Ovary (tissue), 9 donors: ENCODE results near the gene CPVL. TPM values are rescaled to one million over a fixed set of nuclear protein-coding genes. Genes with fewer than 3 reads are reported as not detected.

Experiments used
- DNase-seq, 5 donors: peaks; one replicate each; pipeline ENCODE4 v3.0.0-alpha.2; 2019 to 2020
- H3K27ac ChIP-seq, 2 donors: fragments of 200-600 bp; one replicate each; pipeline versions ENCODE4 v1.5.1 to v1.8.0; 2019 to 2022
- H3K27me3 ChIP-seq: fragments of 200-600 bp; one replicate; pipeline ENCODE4 v1.8.0; 2022
- H3K36me3 ChIP-seq: fragments of 200-600 bp; sonication (generic); one replicate; pipeline ENCODE4 v1.5.1; 2019
- H3K4me1 ChIP-seq: one replicate; pipeline ENCODE4 v1.8.1; 2013; ENCODE audit warnings: mild to moderate bottlenecking, moderate library complexity; ENCODE audit not compliant: insufficient read depth
- H3K4me3 ChIP-seq: fragments of 200-600 bp; sonication (generic); one replicate; pipeline ENCODE4 v1.5.1; 2017
- H3K9me3 ChIP-seq, 2 donors: fragments of 200-600 bp in 1 of 2; sonication (generic) in 1 of 2; one replicate each; pipeline versions ENCODE4 v1.5.1 to v1.8.1; 2013 to 2019; ENCODE audit warnings: mild to moderate bottlenecking in 1 of 2, moderate library complexity in 1 of 2
- EP300 ChIP-seq: sonication (generic); formaldehyde crosslinking; IDR thresholded peaks from one replicate; pipeline ENCODE4 v1.6.1; 2017; ENCODE audit warnings: antibody characterized with exemption
- POLR2A ChIP-seq: fragments of 450-650 bp; IDR thresholded peaks from one replicate; pipeline ENCODE4 v1.6.1; 2017; ENCODE audit warnings: antibody characterized with exemption, mild to moderate bottlenecking, moderate library complexity
- WGBS, 3 donors: extraction: QIAGEN DNeasy Blood & Tissue Kit in 1 of 3; methylation state at CpG; one replicate each; pipeline versions ENCODE4 v1.1.5 to v1.1.7; 2013 to 2017; 5-methylcytosine and 5-hydroxymethylcytosine counted together
- intact Hi-C, 4 donors: fragments of 100-400 bp; cut with DNase I; formaldehyde crosslinking; loops; one replicate each; pipeline versions ENCODE4 v1.11.0 to v1.15.1; 2022 to 2023
- polyA plus RNA-seq, 2 donors: library from polyadenylated mRNA; stranded (reverse); fragments of 200-250 nt in 1 of 2; fragments of 350-450 nt in 1 of 2; fragmentation: Illumina TruSeq in 1 of 2; extraction: RNeasy Lipid Tissue Mini Kit (QIAGEN cat#74804) in 1 of 2; gene quantifications; one replicate each; pipeline ENCODE4 v1.2.3, GENCODE V29; 2013 to 2014
- total RNA-seq, 7 donors: library from RNA; depleted of rRNA in 2 of 7; stranded (reverse); fragments of >200 nt in 2 of 7; fragmentation: NEBNext Ultra II Directional in 3 of 7; extraction: Animal tissue kit (Norgen Biotek cat#: 25700) in 3 of 7; gene quantifications; one replicate each; pipeline versions ENCODE4 v1.1.0 to v1.2.4, GENCODE V29; 2016 to 2023
- TF ChIP-seq, protein P1 (sequence below), 3 donors: fragments of 450-650 bp in 2 of 3; fragments of 200-600 bp in 1 of 3; IDR thresholded peaks; one replicate each; pipeline versions ENCODE4 v1.5.1 to v1.8.0; 2016 to 2022; ENCODE audit warnings: antibody characterized with exemption in 3 of 3, mild to moderate bottlenecking in 1 of 3
- donor health status: DM: no; HTN: no; CAD: no; lungs with moderate emphysema.
- donor health status: DM: no; HTN: no; CAD: no.
- donor health status: Bipolar disorder and iron deficiency.
- donor health status: DM: yes; HTN: yes; CAD: no.
- donor health status: DM: no; HTN: no; CAD: no.
- donor health status: DM: yes; HTN: yes; CAD: no.

CPVL gene
- total and polyA plus RNA-seq, 9 donors = 10.6 to 88.9 (median 20.9) TPM

DNA sequence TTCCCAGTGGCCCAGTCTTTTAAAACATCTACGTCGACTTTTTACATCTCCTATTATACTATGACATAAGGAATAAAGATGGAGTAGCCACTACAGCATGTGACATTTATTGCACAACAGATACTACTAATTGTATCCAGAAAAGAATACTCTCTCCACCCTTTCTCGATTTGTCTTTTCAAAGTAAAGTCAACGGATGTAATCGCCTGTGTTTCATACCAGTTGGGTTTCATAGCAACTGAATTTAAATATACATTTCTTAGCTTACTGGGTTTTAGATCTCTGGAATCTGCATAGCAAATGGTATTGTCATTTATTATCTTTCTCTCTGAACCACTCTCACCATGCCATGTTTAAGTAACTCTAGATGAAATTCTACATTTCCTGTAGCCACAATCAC, 101.8 kb downstream of the CPVL start:
- Histone ChIP-seq H3K9me3 (no peaks in the 10 kb centered on the region), H3K27me3 (no peaks in the 10 kb centered on the region), H3K27ac (no peak overlapping the region), H3K4me3 (no peak overlapping the region), H3K4me1 (peaks cover 1% of the 10 kb centered on the region), H3K36me3 (no peaks in the 10 kb centered on the region)
- intact Hi-C loops = no loop called here
- TF ChIP-seq EP300 (no peak), POLR2A (no peak)
- TF ChIP-seq, protein P1, sequence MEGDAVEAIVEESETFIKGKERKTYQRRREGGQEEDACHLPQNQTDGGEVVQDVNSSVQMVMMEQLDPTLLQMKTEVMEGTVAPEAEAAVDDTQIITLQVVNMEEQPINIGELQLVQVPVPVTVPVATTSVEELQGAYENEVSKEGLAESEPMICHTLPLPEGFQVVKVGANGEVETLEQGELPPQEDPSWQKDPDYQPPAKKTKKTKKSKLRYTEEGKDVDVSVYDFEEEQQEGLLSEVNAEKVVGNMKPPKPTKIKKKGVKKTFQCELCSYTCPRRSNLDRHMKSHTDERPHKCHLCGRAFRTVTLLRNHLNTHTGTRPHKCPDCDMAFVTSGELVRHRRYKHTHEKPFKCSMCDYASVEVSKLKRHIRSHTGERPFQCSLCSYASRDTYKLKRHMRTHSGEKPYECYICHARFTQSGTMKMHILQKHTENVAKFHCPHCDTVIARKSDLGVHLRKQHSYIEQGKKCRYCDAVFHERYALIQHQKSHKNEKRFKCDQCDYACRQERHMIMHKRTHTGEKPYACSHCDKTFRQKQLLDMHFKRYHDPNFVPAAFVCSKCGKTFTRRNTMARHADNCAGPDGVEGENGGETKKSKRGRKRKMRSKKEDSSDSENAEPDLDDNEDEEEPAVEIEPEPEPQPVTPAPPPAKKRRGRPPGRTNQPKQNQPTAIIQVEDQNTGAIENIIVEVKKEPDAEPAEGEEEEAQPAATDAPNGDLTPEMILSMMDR (IDR thresholded peaks at IDR 0.05) = no peak
- 90 to 98% (median 97%) methylated on average over 5 of the region's 5 CpGs for WGBS, 3 donors
- DNase-seq = no peak

DNA sequence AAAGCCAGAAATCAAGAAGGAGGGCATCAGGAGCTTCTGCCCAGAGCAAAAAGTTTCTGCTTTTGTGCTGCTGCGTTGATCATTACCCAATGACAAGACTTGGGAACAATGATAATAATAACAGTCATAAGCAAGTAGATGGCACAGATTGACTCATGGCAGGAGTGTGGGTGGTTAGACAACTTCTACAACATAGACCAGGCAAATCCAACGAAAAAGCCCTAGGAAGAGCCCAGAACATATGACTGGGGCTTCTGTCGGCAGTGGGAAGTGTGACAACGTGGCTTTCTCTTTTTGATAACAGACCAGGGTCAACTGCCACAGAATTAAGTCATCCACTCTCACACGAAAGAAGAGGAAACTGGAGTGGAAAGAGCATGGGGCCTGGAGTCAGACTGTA, 102.8 kb downstream of the CPVL start:
- Histone ChIP-seq H3K4me1 (peaks cover 1% of the 10 kb centered on the region), H3K4me3 (no peak overlapping the region)
- intact Hi-C loops = no loop called here

DNA sequence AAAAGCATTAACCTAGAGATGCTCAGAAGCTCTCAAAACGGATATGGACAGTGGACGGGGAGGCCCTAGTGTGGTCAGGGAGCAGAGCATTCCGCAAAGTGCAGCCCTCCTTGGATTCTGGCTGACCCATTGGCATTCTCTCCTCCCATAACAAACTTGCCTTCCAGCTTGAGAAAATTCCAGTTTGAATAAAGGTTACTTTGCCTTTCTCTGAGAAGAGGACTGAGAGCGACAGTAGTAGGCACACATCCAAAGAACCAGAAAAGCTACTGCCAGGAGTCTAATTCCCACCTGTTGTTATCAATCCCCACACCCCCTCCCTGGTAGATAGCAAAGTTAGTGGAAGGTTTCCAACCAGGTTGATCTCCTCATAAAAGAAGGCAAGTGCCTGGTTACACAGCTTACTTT, 103.5 kb downstream of the CPVL start:
- H3K4me3 ChIP-seq = no peak overlapping the region
- no peak overlapping the region for H3K27ac ChIP-seq
- H3K36me3 ChIP-seq = no peaks in the 10 kb centered on the region
- intact Hi-C loops = no loop called here
- no peak for DNase-seq
- H3K27me3 ChIP-seq = no peaks in the 10 kb centered on the region
- TF ChIP-seq POLR2A (no peak), EP300 (no peak)
- TF ChIP-seq, protein P1 (IDR thresholded peaks at IDR 0.05) = no peak
- H3K9me3 ChIP-seq = no peaks in the 10 kb centered on the region
- 12 to 15% (median 13%) methylated on average over 4 of the region's 4 CpGs for WGBS, 3 donors
- H3K4me1 ChIP-seq = peaks cover 1% of the 10 kb centered on the region

More for the DNA sequence above, 102.8 kb downstream of the CPVL start:
- Histone ChIP-seq H3K9me3 (no peaks in the 10 kb centered on the region), H3K36me3 (no peaks in the 10 kb centered on the region), H3K27ac (no peak overlapping the region), H3K27me3 (no peaks in the 10 kb centered on the region)
- WGBS, 3 donors = 88 to 92% (median 90%) methylated on average over 5 of the region's 5 CpGs
- TF ChIP-seq POLR2A = no peak
- no peak for TF ChIP-seq EP300
- TF ChIP-seq, protein P1 (IDR thresholded peaks at IDR 0.05) = no peak
- DNase-seq = no peak

DNA sequence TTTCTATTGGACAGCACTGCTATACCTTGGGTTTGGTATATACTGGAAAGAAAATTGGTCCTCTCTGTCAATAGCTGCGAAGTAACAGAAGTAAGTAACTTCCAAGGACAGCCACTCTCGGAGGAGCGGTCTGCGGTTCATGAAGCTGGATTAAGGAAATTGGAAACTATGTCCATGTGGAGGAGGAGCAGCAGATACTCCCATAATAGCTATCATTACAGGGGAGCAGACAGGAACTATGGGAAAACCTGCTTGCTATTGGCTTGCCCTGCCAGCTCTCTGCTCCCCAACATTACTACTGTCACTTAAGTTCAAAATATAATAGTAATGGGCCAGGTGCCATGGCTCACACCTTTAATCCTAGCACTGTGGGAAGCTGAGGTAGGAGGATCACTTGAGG, 104.3 kb downstream of the CPVL start:
- intact Hi-C loops = no loop called here
- WGBS, 3 donors = 31 to 44% (median 34%) methylated on average over 4 of the region's 4 CpGs
- no peak overlapping the region for H3K27ac ChIP-seq
- TF ChIP-seq EP300 = no peak
- TF ChIP-seq POLR2A = no peak
- TF ChIP-seq, protein P1 (IDR thresholded peaks at IDR 0.05) = no peak
- no peak overlapping the region for H3K4me3 ChIP-seq
- no peaks in the 10 kb centered on the region for H3K27me3 ChIP-seq
- no peak for DNase-seq
- H3K9me3 ChIP-seq = no peaks in the 10 kb centered on the region
- H3K4me1 ChIP-seq = peaks cover 1% of the 10 kb centered on the region
- H3K36me3 ChIP-seq = no peaks in the 10 kb centered on the region

DNA sequence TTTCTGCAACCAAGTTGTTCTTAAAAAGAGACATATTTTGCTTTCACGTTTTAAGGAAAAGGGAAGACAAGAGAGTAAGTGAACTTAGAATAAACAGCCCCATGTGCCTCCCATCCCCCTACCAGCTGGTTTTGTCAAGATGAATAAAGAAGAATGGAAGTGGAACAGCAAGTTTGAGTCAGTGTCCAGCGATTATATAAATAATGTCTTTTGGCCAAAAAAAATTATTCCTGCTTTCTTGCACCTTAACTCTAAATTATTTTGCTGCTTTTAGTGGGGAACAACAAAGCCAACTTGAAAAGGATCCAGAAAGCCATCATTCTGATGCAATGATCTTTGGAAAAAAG, 105.8 kb downstream of the CPVL start:
- peaks cover 1% of the 10 kb centered on the region for H3K4me1 ChIP-seq
- H3K9me3 ChIP-seq = no peaks in the 10 kb centered on the region
- no peaks in the 10 kb centered on the region for H3K27me3 ChIP-seq
- H3K27ac ChIP-seq = no peak overlapping the region
- no peak overlapping the region for H3K4me3 ChIP-seq
- no peaks in the 10 kb centered on the region for H3K36me3 ChIP-seq
- DNase-seq = no peak
- intact Hi-C loops = no loop called here
- 9 to 16% (median 10%) methylated on average over 2 of the region's 2 CpGs for WGBS, 3 donors
- TF ChIP-seq EP300 = no peak
- TF ChIP-seq, protein P1 (IDR thresholded peaks at IDR 0.05) = no peak
- no peak for TF ChIP-seq POLR2A
